22Rv1 (cell line): ENCODE results near the gene PDGFB.

Experiments used
- CTCF ChIP-seq: fragments of 450-650 bp; IDR thresholded peaks from 2 replicates; pipeline ENCODE4 v1.5.1; 2017; ENCODE audit warnings: mild to moderate bottlenecking
- ZFX ChIP-seq: fragments of 450-650 bp; IDR thresholded peaks from 2 replicates; pipeline ENCODE4 v1.6.1; 2017; ENCODE audit warnings: antibody characterized with exemption, borderline replicate concordance

- peak; percentile 70 for TF ChIP-seq CTCF
- TF ChIP-seq ZFX, result no peak
Measured at GRCh38 chr22:39215426-39216142, 29.2 kb downstream of the PDGFB start.
